ENCODE results near the gene UVRAG.

DNA sequence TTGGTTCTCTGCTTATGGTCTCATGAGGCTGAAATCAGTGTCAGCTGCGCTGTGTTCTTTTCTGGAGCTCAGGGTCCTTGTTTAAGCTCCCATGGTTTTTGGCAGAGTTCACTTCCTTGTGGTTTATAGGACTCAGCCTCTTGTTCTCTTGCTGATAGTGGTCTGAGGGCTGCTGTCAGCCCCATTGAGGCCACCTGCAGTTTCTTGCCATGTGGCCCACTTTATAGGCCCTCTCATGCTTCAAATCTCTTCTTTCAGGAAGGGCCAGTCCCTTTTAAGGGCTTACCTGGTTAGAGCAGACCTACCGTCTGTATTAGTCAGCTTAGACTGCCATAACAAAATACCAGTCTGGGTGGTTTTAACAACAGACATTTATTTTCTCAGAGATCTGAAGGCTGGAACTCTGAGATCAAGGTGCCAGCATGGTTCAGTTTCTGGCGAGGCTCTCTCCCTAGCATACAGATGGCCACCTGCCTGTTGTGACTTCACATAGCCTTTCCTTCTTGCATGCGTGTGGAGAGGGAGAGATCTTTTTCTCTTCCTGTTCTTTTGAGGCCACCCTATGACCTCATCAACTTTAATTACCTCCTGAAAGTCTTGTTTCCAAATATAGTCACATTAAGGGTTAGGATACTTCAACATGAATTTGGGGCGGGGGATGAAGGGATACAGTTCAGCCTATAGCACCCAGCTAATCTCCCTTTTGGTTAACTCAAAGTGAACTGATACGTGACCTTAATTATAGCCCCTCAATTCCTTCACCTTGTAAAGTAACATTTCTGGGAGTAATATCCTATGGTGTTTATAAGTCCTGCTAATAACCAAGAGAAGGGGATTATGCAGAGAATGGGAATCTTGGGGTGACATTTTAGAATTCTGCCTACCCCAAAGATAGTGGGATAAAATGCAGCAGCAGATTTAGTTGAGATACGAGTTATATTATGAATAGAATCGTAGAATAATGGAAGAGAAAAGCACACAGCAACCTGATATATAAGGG is 131.8 kb downstream of the UVRAG start:
- TF ChIP-seq, protein P1, sequence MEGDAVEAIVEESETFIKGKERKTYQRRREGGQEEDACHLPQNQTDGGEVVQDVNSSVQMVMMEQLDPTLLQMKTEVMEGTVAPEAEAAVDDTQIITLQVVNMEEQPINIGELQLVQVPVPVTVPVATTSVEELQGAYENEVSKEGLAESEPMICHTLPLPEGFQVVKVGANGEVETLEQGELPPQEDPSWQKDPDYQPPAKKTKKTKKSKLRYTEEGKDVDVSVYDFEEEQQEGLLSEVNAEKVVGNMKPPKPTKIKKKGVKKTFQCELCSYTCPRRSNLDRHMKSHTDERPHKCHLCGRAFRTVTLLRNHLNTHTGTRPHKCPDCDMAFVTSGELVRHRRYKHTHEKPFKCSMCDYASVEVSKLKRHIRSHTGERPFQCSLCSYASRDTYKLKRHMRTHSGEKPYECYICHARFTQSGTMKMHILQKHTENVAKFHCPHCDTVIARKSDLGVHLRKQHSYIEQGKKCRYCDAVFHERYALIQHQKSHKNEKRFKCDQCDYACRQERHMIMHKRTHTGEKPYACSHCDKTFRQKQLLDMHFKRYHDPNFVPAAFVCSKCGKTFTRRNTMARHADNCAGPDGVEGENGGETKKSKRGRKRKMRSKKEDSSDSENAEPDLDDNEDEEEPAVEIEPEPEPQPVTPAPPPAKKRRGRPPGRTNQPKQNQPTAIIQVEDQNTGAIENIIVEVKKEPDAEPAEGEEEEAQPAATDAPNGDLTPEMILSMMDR (conservative IDR thresholded peaks at IDR 0.05; ENCODE audit: low read depth, low read length) = no peak
- no peak for TF ChIP-seq EZH2phosphoT487 (IDR thresholded peaks at IDR 0.05; ENCODE audit: borderline replicate concordance, low read length)

Measured in PC-3 (cell line).